Renal cortex interstitium (tissue), 15 donors: Measurements from ENCODE around the gene CACNB1. TPM values are rescaled to one million over a fixed set of nuclear protein-coding genes. Genes with fewer than 3 reads are reported as not detected.
A peak's percentile ranks its signal among the peaks of the same experiment; 100 is the strongest.

Experiments used
- DNase-seq, 11 donors: peaks; one replicate each; pipeline ENCODE4 v3.0.0-alpha.2; 2013; ENCODE audit warnings: low read depth in 9 of 11, low spot score in 4 of 11; ENCODE audit errors: extremely low read depth in 1 of 11
- long read RNA-seq, 16 experiments: transcript quantifications; one replicate each; lab custom pipeline, GENCODE V29; 2026
- polyA plus RNA-seq, 3 donors: library from polyadenylated mRNA; unstranded; fragments of 120-200 nt; gene quantifications; one replicate each; pipeline ENCODE4 v1.2.1, GENCODE V29; 2013; ENCODE audit not compliant: insufficient read length in 3 of 3

The CACNB1 gene
- 10 to 100 TPM in 1 of 3 donors, 1 to 10 TPM in 2; 8.8 to 13.3 (median 9.6) TPM for polyA plus RNA-seq
- long read RNA-seq, donor 1, partial matches to known transcripts: 2,332 of 3,454 reads
- long read RNA-seq, donor 1, other reads (novel, unspliced or antisense): 1,122 of 3,454 reads
- long read RNA-seq, donor 2: 0 reads
- long read RNA-seq, donor 3: 0 reads
- long read RNA-seq, donor 4, partial matches to known transcripts: 3,510 of 3,569 reads
- long read RNA-seq, donor 4, other reads (novel, unspliced or antisense): 59 of 3,569 reads
- long read RNA-seq, donor 5: 0 reads
- long read RNA-seq, donor 6, partial matches to known transcripts: 2,157 of 3,460 reads
- long read RNA-seq, donor 6, other reads (novel, unspliced or antisense): 1,303 of 3,460 reads
- long read RNA-seq, donor 7: 0 reads
- long read RNA-seq, donor 8: 0 reads
- long read RNA-seq, donor 9: 0 reads
- long read RNA-seq, donor 10, partial matches to known transcripts: 0 of 1 reads
- long read RNA-seq, donor 10, other reads (novel, unspliced or antisense): 0 of 1 reads
- long read RNA-seq, donor 11, partial matches to known transcripts: 0 of 1 reads
- long read RNA-seq, donor 11, other reads (novel, unspliced or antisense): 0 of 1 reads
- long read RNA-seq, donor 12, partial matches to known transcripts: 2,157 of 3,317 reads
- long read RNA-seq, donor 12, other reads (novel, unspliced or antisense): 1,160 of 3,317 reads
- long read RNA-seq, donor 13: 0 reads
- long read RNA-seq, donor 14, partial matches to known transcripts: 2,561 of 4,385 reads
- long read RNA-seq, donor 14, other reads (novel, unspliced or antisense): 1,824 of 4,385 reads
- long read RNA-seq, donor 15: 0 reads
- long read RNA-seq, donor 16, partial matches to known transcripts: 0 of 2 reads
- long read RNA-seq, donor 16, other reads (novel, unspliced or antisense): 0 of 2 reads

DNA sequence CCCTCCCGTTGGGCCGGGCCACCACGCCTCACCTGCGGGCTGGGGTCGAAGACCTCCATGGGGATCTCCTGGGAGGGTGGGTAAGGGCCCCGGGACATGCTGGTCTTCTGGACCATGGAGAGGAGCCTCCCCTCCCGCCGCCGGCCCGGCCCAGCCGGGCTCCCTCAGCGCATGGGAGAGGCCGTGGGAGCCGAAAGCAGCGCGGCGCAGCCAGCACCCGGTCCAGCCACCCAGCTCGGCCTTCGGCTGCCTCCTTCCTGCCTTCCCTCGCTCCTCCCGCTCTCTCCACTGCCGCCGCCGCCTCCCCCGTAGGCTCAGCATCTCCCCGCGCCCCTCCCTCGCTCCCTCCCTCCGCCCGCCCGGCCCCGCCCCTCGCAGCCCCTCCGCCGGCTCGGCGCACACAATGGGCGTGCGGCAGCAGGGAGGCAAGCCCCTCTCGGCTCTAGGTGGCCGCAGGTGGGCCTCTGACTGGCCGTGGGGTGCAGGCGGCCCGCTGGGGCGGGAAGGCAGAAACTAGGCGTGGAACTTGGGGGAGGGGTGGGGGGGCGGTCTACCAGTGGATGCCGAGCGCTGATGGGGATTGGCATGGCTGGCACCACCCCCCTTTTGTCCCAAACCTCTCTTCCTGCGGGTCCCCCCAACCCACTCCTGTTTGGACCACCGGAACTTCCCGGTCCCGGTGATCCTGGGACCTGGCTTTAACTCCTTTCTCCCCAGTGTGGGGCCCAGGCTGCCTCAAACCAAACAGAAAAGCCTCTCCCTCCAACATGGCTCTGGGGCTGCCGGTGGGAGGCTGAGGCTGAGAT, at the start of gene CACNB1:
CACNB1 (minus strand) TSS at position 290 of the 806 bp plus-strand sequence; CDS start at position 116, 174 bp downstream.
- DNase-seq: peak in 6 of 11 donors; percentile 51 to 77 (median 73)

DNA sequence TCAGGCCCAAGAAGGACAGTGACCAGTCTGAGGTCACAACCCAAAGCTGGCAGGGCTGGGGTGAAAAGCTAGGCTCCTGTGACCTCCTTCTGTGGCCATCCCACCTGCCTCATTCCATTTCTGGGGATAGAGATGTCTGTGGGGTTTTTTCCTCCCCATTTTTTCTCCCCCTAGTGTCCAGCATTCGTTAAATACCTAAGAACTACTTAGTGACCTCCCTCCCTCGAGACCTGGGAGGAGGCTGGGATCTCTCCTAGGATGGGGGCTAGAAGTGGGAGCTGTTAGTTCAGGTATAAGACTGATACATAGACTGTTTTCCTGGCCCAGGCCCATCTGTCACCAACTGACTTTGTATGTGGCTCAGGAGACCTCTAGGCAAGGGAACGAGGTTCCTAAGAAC, 48.8 kb upstream of the CACNB1 start:
- no peak for DNase-seq

DNA sequence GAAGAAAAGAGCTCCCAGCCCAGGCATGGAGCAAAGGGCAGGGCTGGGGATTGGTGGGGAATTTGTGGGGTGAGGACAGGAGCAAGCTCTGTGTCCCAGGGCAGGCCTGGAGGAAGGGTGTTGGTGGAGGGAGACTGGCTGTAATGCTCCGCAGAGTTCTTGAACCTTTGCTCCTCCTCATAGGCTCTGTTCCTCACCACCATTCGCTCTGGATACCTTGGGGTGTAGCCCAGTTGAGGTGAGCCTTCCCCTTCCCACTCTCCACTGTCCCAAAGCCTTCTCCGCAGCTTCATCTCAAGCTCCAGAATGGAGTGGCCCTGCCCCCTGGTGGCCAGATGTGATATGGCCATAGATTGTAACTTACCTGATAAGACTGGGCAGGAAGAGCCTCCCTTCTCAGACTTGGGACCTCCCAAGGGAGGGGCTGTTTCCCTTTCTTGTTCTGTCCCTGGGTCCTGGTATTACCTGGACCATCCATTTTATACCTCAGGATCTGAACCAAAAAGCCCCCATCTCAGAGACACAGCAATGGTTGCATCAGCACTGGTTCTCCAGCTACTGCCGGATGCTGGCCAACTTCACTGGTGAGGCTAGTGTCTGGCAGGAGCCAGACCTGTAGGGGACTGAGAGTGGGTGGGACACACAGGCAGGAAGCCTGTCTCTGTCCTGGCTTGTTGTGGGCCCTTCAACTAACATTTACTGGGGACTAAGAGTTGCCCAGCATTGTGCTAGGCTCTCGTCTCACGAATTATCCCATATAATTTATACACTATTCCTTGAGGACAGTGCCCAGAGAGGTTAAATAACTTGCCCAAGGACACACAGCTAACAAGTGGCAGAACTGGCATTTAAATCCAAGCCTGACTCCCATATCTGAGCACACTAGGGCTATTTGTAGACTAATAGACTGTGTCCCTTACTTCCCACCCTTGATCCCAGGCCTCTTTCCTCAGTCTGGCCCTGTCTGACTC, 47.4 kb upstream of the CACNB1 start:
- peak in 10 of 11 donors; percentile 63 to 86 (median 76) for DNase-seq

- DNase-seq: no peak
Measured at GRCh38 chr17:39244016-39244599, 46.6 kb upstream of the CACNB1 start.

GRCh38 chr17:39243155-39243554, 45.7 kb upstream of the CACNB1 start:
- no peak for DNase-seq

DNA sequence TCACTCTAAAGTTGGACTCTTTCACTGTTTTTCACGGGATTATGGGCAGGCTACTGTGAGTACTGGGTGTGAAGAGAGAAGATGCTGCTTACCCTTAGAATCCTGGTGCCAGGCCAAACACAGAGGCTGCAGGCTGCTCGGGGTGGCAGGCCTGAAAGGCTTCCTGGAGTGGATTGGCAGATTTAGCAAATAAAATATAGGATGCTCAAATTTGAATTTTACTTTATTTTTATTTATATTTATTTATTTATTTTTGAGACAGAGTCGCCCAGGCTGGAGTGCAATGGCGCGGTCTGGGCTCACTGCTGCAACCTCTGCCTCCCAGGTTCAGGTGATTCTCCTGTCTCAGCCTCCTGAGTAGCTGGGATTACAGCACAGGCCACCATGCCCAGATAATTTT, 43.2 kb upstream of the CACNB1 start:
- no peak for DNase-seq

DNA sequence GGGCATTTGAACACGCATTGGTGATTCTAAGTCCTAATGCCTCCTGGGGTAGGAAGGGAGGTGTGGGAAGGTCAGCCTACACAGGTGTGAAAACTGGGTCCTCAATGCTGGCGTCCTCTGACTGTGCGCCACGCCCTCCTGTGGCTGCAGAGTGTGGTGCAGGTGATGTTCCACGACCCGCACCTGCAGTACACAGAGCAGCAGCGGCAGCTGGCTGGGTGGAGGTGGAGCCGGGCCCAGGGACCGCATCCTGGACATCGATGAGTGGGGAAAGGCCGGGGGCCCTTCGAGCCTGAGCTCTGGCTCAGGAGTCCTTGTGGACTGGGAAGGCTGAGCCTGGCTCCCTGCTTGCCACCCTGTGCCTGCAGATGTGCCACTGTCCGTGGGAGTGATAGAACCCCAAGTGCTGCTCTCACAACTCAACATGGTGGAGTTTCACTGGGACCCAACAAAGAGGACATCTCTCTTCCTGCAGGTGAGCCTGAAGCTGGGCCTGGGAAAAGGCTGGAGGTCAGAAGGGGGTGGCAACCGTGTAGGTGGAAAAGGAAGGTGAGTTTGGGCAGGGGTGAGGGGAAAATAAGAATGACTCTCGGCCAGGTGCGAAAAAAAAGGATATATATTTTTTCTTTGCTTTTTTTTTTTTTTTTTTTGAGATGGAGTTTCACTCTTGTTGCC, 42.3 kb upstream of the CACNB1 start:
- no peak for DNase-seq

DNA sequence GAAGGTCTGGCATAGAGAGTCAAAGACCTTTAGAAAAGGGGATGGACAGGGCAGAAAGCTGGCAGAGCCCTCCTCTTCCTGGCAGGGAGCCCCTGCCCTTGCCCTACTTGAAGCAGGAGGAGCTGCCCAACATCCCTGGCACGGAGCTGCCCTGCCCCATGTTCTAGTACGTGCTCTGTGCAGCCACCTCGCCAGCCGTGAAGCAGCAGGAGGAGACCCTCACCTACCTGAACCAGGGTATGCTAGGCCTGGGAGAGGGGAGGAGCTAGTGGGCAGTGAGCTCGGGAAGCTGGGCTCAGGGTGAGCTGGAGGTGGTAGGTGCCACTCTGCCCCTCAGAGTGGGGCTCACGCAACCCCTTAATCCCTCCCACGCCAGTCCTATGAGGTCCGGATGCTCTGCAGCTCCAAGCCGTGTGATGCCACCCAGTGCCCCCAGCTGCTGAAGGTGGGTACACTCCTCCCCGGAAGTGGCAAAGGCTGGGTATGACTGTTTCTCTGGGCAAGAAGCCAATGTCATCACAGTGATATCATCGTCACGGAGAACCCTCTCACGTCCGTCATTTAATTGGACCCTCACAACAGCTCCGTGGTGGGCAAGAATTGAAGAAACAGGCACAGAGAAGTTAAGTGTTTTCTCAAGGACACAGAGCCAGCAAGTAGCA, 41.0 kb upstream of the CACNB1 start:
- DNase-seq: no peak

DNA sequence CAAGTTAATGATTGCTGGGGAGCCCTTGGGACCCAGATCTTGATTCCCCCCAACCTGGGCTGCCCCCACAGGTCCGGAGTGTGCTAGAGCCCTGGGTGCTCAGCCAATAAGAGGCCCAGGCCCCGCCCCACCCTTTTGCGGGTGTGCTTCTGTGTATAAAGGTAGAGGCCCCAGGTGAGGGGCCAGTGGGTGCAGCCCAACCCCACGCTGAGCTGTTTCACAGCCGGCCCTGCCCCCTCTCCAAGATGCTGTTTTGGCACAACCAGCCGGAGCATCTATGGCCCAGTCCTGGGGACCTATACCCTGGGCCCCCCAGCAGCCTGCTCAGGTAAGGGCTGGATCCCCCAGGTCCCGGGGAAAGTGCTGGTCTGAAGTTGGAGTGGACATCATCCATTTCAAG, 40.1 kb upstream of the CACNB1 start:
- DNase-seq: no peak

- no peak for DNase-seq
Measured at GRCh38 chr17:39236981-39237441, 39.5 kb upstream of the CACNB1 start.

DNA sequence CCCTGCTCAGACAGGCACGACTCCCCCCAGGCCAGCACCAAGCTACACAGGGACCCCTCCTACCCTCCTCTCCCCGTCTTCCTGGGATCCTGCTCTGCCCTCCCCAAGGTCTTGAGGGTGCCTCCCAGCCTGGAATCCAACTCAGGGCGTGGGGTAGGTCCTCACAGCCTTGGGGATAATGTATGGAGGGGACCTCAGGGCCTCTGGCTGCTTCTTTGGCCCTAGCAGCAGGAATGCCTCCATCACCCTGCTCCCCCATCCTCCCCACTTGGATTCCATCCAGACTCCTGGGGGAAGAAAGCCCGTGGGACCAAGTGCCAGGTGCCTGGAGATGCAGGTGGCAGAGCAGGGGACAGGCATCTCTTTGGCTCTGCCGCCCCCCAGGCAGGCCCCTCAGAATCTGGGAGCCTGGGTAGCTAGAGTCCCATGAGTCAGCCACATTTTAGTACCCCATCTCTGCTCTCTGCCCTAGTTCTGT, 39.0 kb upstream of the CACNB1 start:
- no peak for DNase-seq

- peak in 4 of 11 donors; percentile 27 to 61 (median 52) for DNase-seq
Measured at GRCh38 chr17:39235555-39236449, 38.3 kb upstream of the CACNB1 start.

- no peak for DNase-seq
Measured at GRCh38 chr17:39231591-39232551, 34.4 kb upstream of the CACNB1 start.

- DNase-seq: no peak
Measured at GRCh38 chr17:39231091-39231561, 33.7 kb upstream of the CACNB1 start.
